ENCODE data around the gene FARSB.

The FARSB gene

DNA sequence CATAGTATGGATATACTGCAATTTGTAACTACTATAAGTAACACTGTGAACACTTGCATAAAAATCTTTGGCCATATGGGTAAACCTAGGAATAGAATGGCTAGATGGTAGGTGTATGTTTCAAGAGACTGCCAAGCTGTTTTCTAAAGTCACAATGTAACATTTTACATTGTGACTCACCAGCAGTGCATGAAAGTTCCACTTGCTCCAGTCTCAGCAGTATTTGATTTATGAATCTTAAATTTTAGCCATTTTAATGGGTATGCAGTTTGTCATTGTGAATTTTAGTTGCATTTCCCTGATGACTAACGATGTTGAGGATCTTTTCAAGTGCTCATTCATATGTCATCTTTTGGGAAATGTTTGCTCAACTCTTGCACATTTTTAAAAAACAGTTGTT, 86.1 kb downstream of the FARSB start:
- no peaks in the 10 kb centered on the region for H3K27me3 ChIP-seq (ENCODE audit: control insufficient read depth, insufficient read depth, low read length)
- H3K4me2 ChIP-seq (ENCODE audit: low read length): peak overlapping the region; percentile 63
- no peak overlapping the region for H3K4me3 ChIP-seq (ENCODE audit: low read length)
- no peaks in the 10 kb centered on the region for H3K9me3 ChIP-seq (replicated peaks; ENCODE audit: low read length)
- H3K4me1 ChIP-seq (ENCODE audit: control insufficient read depth, insufficient read depth, low read length): peaks cover 29% of the 10 kb centered on the region
- peaks cover 17% of the 10 kb centered on the region for H3K36me3 ChIP-seq (ENCODE audit: insufficient read depth, low read length)
- H3K9ac ChIP-seq (ENCODE audit: low read depth, low read length): no peak overlapping the region

DNA sequence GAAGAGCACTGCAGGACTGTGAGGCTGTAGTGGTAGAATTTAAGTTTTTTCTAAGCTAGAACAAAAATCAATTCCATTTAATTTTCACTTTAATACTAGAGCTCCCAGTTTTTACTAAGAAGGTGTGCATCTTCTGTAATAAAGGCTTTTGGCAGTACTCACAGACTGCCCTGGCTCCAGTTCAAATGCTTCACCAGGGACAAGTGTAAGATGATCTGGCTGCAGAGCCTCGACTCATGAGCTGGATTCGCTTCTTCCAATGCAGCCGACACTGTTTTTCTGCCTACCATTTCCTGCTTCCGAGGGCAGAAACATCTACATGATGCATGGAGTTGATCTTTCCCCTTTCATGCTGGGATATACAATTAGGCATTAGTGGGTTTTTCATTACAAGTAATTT, 87.0 kb downstream of the FARSB start:
- Histone ChIP-seq H3K4me1 (ENCODE audit: control insufficient read depth, insufficient read depth, low read length) (peaks cover 29% of the 10 kb centered on the region), H3K9ac (ENCODE audit: low read depth, low read length) (no peak overlapping the region), H3K27me3 (ENCODE audit: control insufficient read depth, insufficient read depth, low read length) (no peaks in the 10 kb centered on the region), H3K9me3 (replicated peaks; ENCODE audit: low read length) (no peaks in the 10 kb centered on the region), H3K4me2 (ENCODE audit: low read length) (peak overlapping the region; percentile 63), H3K4me3 (ENCODE audit: low read length) (no peak overlapping the region), H3K36me3 (ENCODE audit: insufficient read depth, low read length) (peaks cover 17% of the 10 kb centered on the region)

DNA sequence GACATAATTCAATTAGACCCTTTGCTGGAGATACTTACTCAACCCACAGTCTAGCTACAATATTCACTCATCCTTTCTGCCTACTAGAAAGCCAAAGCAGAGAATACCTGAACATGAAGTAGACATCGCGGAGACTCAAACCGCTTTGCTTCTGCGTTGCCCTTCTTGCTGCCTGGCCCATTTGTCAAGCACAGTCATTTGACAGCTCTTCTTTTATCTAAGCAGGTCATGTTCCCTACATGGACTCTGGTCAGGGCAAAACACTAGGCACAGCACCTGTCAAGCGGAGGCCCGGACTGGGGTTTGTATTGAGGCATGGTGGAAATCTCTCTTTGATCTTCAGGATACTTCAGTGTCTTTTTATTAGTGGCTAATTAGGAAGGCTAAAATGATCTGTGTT, 89.7 kb downstream of the FARSB start:
- H3K36me3 ChIP-seq (ENCODE audit: insufficient read depth, low read length): peaks cover 12% of the 10 kb centered on the region
- H3K27me3 ChIP-seq (ENCODE audit: control insufficient read depth, insufficient read depth, low read length): no peaks in the 10 kb centered on the region
- H3K4me3 ChIP-seq (ENCODE audit: low read length): no peak overlapping the region
- no peak overlapping the region for H3K4me2 ChIP-seq (ENCODE audit: low read length)
- no peaks in the 10 kb centered on the region for H3K9me3 ChIP-seq (replicated peaks; ENCODE audit: low read length)
- peaks cover 18% of the 10 kb centered on the region for H3K4me1 ChIP-seq (ENCODE audit: control insufficient read depth, insufficient read depth, low read length)
- no peak overlapping the region for H3K9ac ChIP-seq (ENCODE audit: low read depth, low read length)

DNA sequence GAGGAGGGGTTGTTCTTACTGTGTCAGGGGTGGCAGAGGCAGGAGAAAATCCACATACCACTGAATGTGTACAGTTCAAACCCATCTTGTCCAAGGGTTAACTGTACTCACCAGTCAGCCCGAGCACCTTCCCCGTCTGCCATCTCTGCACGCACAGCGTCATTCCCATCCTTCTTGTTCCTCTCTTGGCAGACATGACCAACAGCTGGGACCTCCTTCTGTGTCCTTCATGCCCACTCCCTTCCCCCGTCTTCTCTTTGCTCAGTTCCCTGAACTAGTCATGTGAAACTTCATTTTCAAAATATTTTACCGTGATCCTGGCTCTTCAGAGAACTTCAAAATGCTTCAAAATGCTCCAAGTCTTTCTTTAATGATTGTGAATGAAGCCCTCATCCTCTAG, 92.0 kb downstream of the FARSB start:
- Histone ChIP-seq H3K4me2 (ENCODE audit: low read length) (no peak overlapping the region), H3K27me3 (ENCODE audit: control insufficient read depth, insufficient read depth, low read length) (no peaks in the 10 kb centered on the region), H3K9ac (ENCODE audit: low read depth, low read length) (no peak overlapping the region), H3K36me3 (ENCODE audit: insufficient read depth, low read length) (peaks cover 9% of the 10 kb centered on the region), H3K4me1 (ENCODE audit: control insufficient read depth, insufficient read depth, low read length) (peaks cover 4% of the 10 kb centered on the region), H3K9me3 (replicated peaks; ENCODE audit: low read length) (no peaks in the 10 kb centered on the region), H3K4me3 (ENCODE audit: low read length) (no peak overlapping the region)

DNA sequence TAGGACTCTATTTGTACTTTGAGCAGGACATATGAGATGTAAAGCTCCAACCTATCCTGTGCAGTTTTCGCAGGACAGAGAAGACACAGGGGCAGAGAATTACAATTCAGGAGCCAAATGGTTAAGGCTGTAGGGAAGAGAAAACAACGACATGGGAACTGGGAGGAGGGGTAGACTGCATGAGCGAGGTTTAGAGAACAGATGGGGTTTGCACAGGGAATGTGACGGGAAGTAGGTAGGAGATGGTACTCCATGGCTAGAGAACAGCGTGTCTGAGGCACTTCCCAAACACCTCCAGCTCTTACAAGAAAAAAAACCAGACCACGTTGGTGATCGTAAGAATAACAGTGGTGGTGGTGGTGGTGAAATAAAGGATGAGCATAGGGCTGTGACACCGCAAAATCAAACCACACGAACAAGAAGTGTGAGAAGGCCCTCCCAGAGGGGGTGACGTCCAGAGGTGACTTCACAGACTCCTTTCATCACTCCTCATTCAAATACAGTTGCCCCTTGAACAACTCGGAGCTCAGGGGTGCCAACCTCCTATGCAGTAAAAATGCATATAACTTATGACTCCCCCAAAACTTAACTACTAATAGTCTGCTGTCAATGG, 92.7 kb downstream of the FARSB start:
- Histone ChIP-seq H3K36me3 (ENCODE audit: insufficient read depth, low read length) (peaks cover 9% of the 10 kb centered on the region), H3K27me3 (ENCODE audit: control insufficient read depth, insufficient read depth, low read length) (no peaks in the 10 kb centered on the region), H3K9ac (ENCODE audit: low read depth, low read length) (no peak overlapping the region), H3K9me3 (replicated peaks; ENCODE audit: low read length) (no peaks in the 10 kb centered on the region), H3K4me3 (ENCODE audit: low read length) (no peak overlapping the region), H3K4me2 (ENCODE audit: low read length) (no peak overlapping the region), H3K4me1 (ENCODE audit: control insufficient read depth, insufficient read depth, low read length) (no peaks in the 10 kb centered on the region)

DNA sequence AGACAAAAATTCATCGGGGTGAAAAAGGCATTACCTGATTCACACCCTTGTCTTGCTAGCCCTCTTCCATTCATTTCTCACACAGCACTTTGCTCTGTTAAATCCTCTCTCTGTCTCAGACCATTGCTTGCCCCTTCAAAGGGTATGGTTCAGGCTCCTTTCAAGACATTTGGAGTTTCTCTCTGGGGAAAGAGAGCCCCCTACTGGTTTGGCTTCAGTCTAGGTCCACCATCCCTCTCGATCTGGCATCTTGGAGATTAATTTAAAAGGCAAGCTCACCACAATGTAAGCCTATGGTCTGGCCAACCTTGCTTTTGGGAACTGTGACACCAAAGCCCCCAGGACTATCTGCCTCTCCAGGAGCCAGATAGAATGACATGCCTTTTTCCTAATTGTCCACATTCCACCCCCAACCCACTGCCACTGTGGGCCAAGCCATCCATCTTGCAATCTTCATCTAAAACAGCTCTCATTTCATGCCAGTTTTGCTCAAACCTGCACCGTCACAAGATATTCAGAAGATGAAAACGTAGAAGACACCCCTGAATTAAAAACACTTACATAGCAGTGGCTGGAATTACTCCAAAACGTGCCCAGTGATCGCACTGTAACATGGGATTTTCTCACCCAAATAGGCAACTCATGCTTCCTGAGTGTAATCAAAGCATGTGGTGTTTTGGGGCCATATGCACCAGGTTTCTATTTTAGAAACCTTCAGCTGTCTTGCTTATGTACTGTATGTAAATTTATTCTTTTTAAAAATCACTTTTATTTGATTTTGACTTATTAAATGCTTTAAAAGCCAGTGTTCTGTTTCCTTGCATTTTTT, 93.9 kb downstream of the FARSB start:
- no peak overlapping the region for H3K9ac ChIP-seq (ENCODE audit: low read depth, low read length)
- H3K9me3 ChIP-seq (replicated peaks; ENCODE audit: low read length): no peaks in the 10 kb centered on the region
- no peaks in the 10 kb centered on the region for H3K27me3 ChIP-seq (ENCODE audit: control insufficient read depth, insufficient read depth, low read length)
- no peak overlapping the region for H3K4me2 ChIP-seq (ENCODE audit: low read length)
- H3K4me1 ChIP-seq (ENCODE audit: control insufficient read depth, insufficient read depth, low read length): no peaks in the 10 kb centered on the region
- H3K4me3 ChIP-seq (ENCODE audit: low read length): no peak overlapping the region
- H3K36me3 ChIP-seq (ENCODE audit: insufficient read depth, low read length): no peaks in the 10 kb centered on the region

DNA sequence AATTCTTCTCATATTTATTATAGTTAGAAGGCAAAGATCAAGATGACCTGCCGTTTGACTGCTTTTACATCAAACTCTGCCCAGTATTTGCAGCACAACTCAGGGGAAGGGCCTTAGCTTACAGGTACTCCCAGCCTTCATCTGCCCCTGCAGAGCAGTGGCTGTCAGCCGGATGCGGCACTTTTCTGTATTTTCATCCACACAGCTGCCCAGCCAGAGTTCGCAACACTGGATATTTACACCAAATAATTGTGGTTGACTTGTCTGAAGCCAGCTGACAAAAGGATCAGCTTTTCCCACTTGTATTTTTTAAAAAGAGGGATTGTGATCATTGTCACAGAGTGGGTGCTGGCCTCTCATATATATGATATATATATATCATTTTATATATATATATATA, 94.7 kb downstream of the FARSB start:
- Histone ChIP-seq H3K9me3 (replicated peaks; ENCODE audit: low read length) (no peaks in the 10 kb centered on the region), H3K36me3 (ENCODE audit: insufficient read depth, low read length) (no peaks in the 10 kb centered on the region), H3K27me3 (ENCODE audit: control insufficient read depth, insufficient read depth, low read length) (no peaks in the 10 kb centered on the region), H3K4me3 (ENCODE audit: low read length) (no peak overlapping the region), H3K4me2 (ENCODE audit: low read length) (no peak overlapping the region), H3K9ac (ENCODE audit: low read depth, low read length) (no peak overlapping the region), H3K4me1 (ENCODE audit: control insufficient read depth, insufficient read depth, low read length) (no peaks in the 10 kb centered on the region)

DNA sequence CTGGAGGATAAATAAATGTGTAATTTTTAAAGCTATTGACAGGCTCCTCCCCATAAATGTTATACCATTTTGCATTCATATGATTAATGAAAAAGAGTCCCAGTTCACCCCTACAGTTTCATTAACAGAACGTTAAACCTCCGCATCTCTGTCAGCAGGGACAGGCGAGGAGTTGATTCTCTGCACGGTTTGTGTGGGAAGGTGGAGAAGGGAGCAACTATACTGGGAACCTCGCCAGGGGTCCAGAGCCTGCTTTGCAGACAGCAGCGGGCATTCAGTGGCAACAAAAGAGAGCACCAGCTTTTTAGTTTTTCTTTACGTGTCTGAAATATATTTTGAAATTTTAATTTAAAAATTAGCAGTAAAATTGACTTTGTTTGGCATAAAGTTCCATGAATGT, 101.4 kb downstream of the FARSB start:
- Histone ChIP-seq H3K27me3 (ENCODE audit: control insufficient read depth, insufficient read depth, low read length) (no peaks in the 10 kb centered on the region), H3K4me1 (ENCODE audit: control insufficient read depth, insufficient read depth, low read length) (no peaks in the 10 kb centered on the region), H3K36me3 (ENCODE audit: insufficient read depth, low read length) (no peaks in the 10 kb centered on the region), H3K9me3 (replicated peaks; ENCODE audit: low read length) (no peaks in the 10 kb centered on the region), H3K9ac (ENCODE audit: low read depth, low read length) (no peak overlapping the region), H3K4me2 (ENCODE audit: low read length) (no peak overlapping the region), H3K4me3 (ENCODE audit: low read length) (no peak overlapping the region)

DNA sequence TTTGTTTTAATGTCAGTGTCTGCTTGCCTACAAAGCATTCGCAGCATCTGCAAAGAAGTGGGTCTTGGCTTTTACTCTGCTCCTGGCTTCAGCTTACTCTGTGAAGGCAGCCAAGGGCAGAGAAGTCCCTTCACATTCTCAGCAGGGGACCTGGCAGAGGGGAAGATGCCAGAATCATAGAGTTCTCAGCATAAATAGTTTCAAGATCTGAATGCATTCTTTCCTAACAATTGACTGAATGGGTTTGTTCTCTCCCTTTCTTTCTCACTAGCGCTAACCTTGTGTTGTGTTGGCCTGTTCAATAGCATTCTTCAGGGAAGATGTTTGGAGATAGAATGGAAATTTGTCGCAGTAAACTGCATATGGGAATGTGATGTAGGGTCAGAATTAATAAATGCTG, 106.9 kb downstream of the FARSB start:
- no peaks in the 10 kb centered on the region for H3K27me3 ChIP-seq (ENCODE audit: control insufficient read depth, insufficient read depth, low read length)
- H3K4me2 ChIP-seq (ENCODE audit: low read length): no peak overlapping the region
- no peak overlapping the region for H3K4me3 ChIP-seq (ENCODE audit: low read length)
- H3K36me3 ChIP-seq (ENCODE audit: insufficient read depth, low read length): no peaks in the 10 kb centered on the region
- H3K4me1 ChIP-seq (ENCODE audit: control insufficient read depth, insufficient read depth, low read length): no peaks in the 10 kb centered on the region
- H3K9ac ChIP-seq (ENCODE audit: low read depth, low read length): no peak overlapping the region
- H3K9me3 ChIP-seq (replicated peaks; ENCODE audit: low read length): no peaks in the 10 kb centered on the region

DNA sequence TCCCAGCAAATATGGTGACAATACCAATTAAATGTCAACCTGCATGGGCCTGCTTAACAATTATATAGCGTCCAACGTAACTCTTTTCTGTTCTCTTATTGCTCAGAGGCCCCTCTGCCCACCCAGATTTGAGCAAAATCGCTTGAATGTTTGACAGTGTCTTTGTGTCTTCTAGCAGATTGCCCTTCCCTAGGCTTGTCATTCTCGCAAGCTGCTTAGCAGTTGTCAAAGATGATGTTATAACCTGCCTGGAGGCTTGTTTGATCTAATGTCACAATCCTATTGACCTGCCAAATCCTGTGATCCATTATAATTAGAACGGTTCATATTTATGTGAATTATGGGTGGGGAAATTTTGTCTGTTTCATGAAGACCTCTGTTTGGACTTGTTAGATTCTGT, 108.8 kb downstream of the FARSB start:
- H3K4me1 ChIP-seq (ENCODE audit: control insufficient read depth, insufficient read depth, low read length): no peaks in the 10 kb centered on the region
- H3K36me3 ChIP-seq (ENCODE audit: insufficient read depth, low read length): no peaks in the 10 kb centered on the region
- no peaks in the 10 kb centered on the region for H3K9me3 ChIP-seq (replicated peaks; ENCODE audit: low read length)
- no peak overlapping the region for H3K4me2 ChIP-seq (ENCODE audit: low read length)
- no peak overlapping the region for H3K9ac ChIP-seq (ENCODE audit: low read depth, low read length)
- no peak overlapping the region for H3K4me3 ChIP-seq (ENCODE audit: low read length)
- H3K27me3 ChIP-seq (ENCODE audit: control insufficient read depth, insufficient read depth, low read length): no peaks in the 10 kb centered on the region

DNA sequence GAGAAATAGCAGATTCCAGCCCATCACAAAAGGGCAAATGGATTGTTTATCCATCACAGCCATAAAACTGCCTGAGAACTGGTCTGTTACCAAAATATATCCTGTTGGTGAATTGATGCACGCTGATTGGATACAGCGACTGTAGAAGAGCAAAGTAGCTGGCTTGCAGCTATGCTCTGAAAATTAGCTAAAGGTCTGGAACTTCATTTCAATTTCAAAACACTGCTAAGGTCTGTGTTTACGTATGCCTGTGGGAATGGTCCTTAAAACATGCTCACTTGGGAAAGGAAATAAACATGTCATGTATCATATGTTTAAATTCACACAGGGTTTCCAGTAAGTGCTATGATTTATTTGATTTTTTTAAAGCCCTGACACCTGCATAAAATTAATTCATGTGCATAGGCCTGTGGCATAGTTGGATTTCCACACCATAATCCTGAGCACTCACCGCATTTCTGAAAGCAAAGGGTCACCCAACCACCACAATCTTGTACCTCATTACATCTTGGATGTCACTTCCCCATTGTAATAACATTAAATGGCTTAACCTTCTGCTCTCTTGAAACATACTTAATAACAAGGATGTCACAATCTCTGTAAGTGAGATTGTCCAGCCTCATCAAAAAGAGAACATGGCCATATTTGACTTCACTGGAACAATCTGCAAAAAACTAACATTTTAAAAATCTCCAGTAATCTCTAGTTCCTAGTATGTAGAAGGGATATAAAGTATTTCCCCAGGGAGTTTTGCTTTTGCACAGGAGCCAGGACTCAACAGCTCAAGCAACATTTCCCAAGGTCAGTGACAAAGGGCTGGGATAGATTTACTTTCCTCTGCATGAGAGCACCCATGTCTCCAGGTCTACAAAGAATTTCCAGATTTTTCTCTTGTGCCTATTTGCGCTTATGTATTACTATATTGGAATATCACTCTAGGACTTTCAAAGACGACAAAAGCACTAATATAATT, 109.8 kb downstream of the FARSB start:
- H3K27me3 ChIP-seq (ENCODE audit: control insufficient read depth, insufficient read depth, low read length): no peaks in the 10 kb centered on the region
- no peak overlapping the region for H3K4me3 ChIP-seq (ENCODE audit: low read length)
- H3K36me3 ChIP-seq (ENCODE audit: insufficient read depth, low read length): no peaks in the 10 kb centered on the region
- no peaks in the 10 kb centered on the region for H3K9me3 ChIP-seq (replicated peaks; ENCODE audit: low read length)
- no peaks in the 10 kb centered on the region for H3K4me1 ChIP-seq (ENCODE audit: control insufficient read depth, insufficient read depth, low read length)
- H3K9ac ChIP-seq (ENCODE audit: low read depth, low read length): no peak overlapping the region
- no peak overlapping the region for H3K4me2 ChIP-seq (ENCODE audit: low read length)

Data from skeletal muscle satellite cell (primary cell).